Liver (tissue), 9 donors: ENCODE measurements around the gene BST1. TPM values are rescaled to one million over a fixed set of nuclear protein-coding genes. Genes with fewer than 3 reads are reported as not detected.

Source experiments
- DNase-seq: peaks from one replicate; pipeline ENCODE4 v3.0.0-alpha.2; 2017; ENCODE audit warnings: low spot score
- H3K27ac ChIP-seq, 2 donors: one replicate each; pipeline ENCODE4 v1.7.0; 2013; ENCODE audit warnings: inconsistent platforms in 2 of 2, low read length in 2 of 2, control low read depth in 1 of 2, low read depth in 1 of 2, mild to moderate bottlenecking in 1 of 2
- H3K27me3 ChIP-seq, 4 donors: one replicate each; pipeline versions ENCODE4 v1.6.1 to v1.7.0; 2013; ENCODE audit warnings: low read length in 3 of 4, inconsistent platforms in 1 of 4, mild to moderate bottlenecking in 1 of 4, moderate library complexity in 1 of 4; ENCODE audit not compliant: control insufficient read depth in 4 of 4, insufficient read depth in 4 of 4
- H3K36me3 ChIP-seq, 4 donors: one replicate each; pipeline versions ENCODE4 v1.6.1 to v1.7.0; 2013; ENCODE audit warnings: low read length in 3 of 4, mild to moderate bottlenecking in 3 of 4, low read depth in 1 of 4, moderate library complexity in 1 of 4; ENCODE audit not compliant: control insufficient read depth in 4 of 4, insufficient read depth in 3 of 4
- H3K4me1 ChIP-seq, 4 donors: one replicate each; pipeline versions ENCODE4 v1.6.1 to v1.7.0; 2013; ENCODE audit warnings: low read length in 3 of 4, mild to moderate bottlenecking in 3 of 4, moderate library complexity in 1 of 4; ENCODE audit not compliant: control insufficient read depth in 4 of 4, insufficient read depth in 4 of 4
- H3K4me3 ChIP-seq, 3 donors: one replicate each; pipeline versions ENCODE4 v1.6.1 to v1.7.0; 2013; ENCODE audit warnings: low read length in 3 of 3, control low read depth in 1 of 3, low read depth in 1 of 3, mild to moderate bottlenecking in 1 of 3
- H3K9ac ChIP-seq, 2 donors: one replicate each; pipeline ENCODE4 v1.7.0; 2013; ENCODE audit warnings: low read length in 2 of 2, mild to moderate bottlenecking in 2 of 2, moderate library complexity in 2 of 2, control low read depth in 1 of 2, low read depth in 1 of 2
- H3K9me3 ChIP-seq, 4 donors: one replicate each; pipeline versions ENCODE4 v1.6.1 to v1.7.0; 2013; ENCODE audit warnings: low read length in 3 of 4; ENCODE audit not compliant: control insufficient read depth in 4 of 4
- FOXA1 ChIP-seq: IDR thresholded peaks from 2 replicates; pipeline ENCODE4 v1.6.1; 2016; ENCODE audit warnings: antibody characterized with exemption
- HNF4G ChIP-seq: IDR thresholded peaks from 2 replicates; pipeline ENCODE4 v1.6.1; 2016; ENCODE audit warnings: antibody characterized with exemption
- JUND ChIP-seq, 2 donors: IDR thresholded peaks; 2 replicates each; pipeline ENCODE4 v1.6.1; 2016; ENCODE audit warnings: antibody characterized with exemption in 2 of 2
- NR2F2 ChIP-seq: IDR thresholded peaks from 2 replicates; pipeline ENCODE4 v1.6.1; 2016; ENCODE audit warnings: antibody characterized with exemption
- YY1 ChIP-seq: IDR thresholded peaks from 2 replicates; pipeline ENCODE4 v1.6.1; 2016; ENCODE audit warnings: antibody characterized with exemption, mild to moderate bottlenecking
- WGBS: extraction: QIAGEN DNeasy Blood & Tissue Kit; methylation state at CpG from one replicate; pipeline ENCODE4 v1.1.7; 2013; 5-methylcytosine and 5-hydroxymethylcytosine counted together
- polyA plus RNA-seq, 2 donors: library from polyadenylated mRNA; stranded (reverse) in 1 of 2; unstranded in 1 of 2; fragments of 200-250 nt in 1 of 2; fragments of >200 nt in 1 of 2; fragmentation: Nextera tagmentation in 1 of 2; extraction: Ambion mirVana in 1 of 2; gene quantifications; one replicate each; pipeline versions ENCODE4 v1.2.1 to v1.2.3, GENCODE V29; 2013 to 2015
- total RNA-seq, 2 donors: library from RNA; depleted of rRNA; stranded (reverse); fragments of >200 nt; gene quantifications; one replicate each; pipeline ENCODE4 v1.2.3, GENCODE V29; 2014
- TF ChIP-seq, protein P1 (sequence below): fragments of 150-350 bp; IDR thresholded peaks from 2 replicates; pipeline ENCODE4 v1.5.1; 2017; ENCODE audit warnings: improper control_type of control experiment, low read depth, low read length; ENCODE audit not compliant: missing input control
- donor health status: healthy.
- donor health status: healthy.
- donor health status: healthy.
- donor health status: healthy.
- donor health status: healthy.

The BST1 gene
- total and polyA plus RNA-seq, 4 donors = 3.7 to 13.2 (median 9.9) TPM

- Histone ChIP-seq H3K27ac (no peak overlapping the region), H3K27me3 (no peaks in the 10 kb centered on the region), H3K9ac (no peak overlapping the region), H3K4me1 (peaks cover 0 to 9% (median 3%) of the 10 kb centered on the region in 4 donors), H3K9me3 (no peaks in the 10 kb centered on the region), H3K4me3 (no peak overlapping the region), H3K36me3 (no peaks in the 10 kb centered on the region)
- 81% methylated on average over 8 of the region's 8 CpGs for WGBS
- no peak for DNase-seq
- TF ChIP-seq FOXA1 (no peak), NR2F2 (no peak)
Measured at GRCh38 chr4:15714646-15715435, 12.0 kb downstream of the BST1 start.

DNA sequence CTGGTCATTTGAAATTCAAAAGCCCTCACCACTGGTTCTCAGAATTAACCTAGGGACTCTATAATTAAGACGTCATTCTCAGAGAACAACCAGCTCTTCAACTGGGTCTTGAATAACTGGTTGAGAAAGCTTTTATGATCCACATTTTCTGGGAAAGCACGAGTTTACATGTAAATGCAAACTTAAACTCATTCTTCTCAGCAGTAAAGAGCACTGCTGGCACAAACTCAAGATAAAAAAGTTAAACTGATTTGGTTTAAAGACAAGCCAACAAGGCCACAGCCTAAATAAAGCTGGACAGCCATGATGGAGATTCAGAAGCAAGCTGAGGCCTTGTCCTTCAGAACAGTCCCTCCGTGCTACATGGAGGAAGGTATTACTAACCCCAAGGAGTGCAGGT, 13.2 kb downstream of the BST1 start:
- H3K27ac ChIP-seq = no peak overlapping the region
- no peaks in the 10 kb centered on the region for H3K27me3 ChIP-seq
- H3K9me3 ChIP-seq = no peaks in the 10 kb centered on the region
- 91% methylated on average over 3 of the region's 3 CpGs for WGBS
- H3K4me3 ChIP-seq = no peak overlapping the region
- DNase-seq = no peak
- H3K36me3 ChIP-seq = no peaks in the 10 kb centered on the region
- peaks cover 0 to 9% (median 3%) of the 10 kb centered on the region in 4 donors for H3K4me1 ChIP-seq
- TF ChIP-seq HNF4G (no peak), FOXA1 (no peak), YY1 (no peak), JUND (IDR thresholded peaks at IDR 0.05) (no peak)
- TF ChIP-seq, protein P1, sequence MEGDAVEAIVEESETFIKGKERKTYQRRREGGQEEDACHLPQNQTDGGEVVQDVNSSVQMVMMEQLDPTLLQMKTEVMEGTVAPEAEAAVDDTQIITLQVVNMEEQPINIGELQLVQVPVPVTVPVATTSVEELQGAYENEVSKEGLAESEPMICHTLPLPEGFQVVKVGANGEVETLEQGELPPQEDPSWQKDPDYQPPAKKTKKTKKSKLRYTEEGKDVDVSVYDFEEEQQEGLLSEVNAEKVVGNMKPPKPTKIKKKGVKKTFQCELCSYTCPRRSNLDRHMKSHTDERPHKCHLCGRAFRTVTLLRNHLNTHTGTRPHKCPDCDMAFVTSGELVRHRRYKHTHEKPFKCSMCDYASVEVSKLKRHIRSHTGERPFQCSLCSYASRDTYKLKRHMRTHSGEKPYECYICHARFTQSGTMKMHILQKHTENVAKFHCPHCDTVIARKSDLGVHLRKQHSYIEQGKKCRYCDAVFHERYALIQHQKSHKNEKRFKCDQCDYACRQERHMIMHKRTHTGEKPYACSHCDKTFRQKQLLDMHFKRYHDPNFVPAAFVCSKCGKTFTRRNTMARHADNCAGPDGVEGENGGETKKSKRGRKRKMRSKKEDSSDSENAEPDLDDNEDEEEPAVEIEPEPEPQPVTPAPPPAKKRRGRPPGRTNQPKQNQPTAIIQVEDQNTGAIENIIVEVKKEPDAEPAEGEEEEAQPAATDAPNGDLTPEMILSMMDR = no peak
- H3K9ac ChIP-seq = no peak overlapping the region

GRCh38 chr4:15717086-15717485, 14.2 kb downstream of the BST1 start:
- peaks cover 0 to 9% (median 3%) of the 10 kb centered on the region in 4 donors for H3K4me1 ChIP-seq
- no peak overlapping the region for H3K9ac ChIP-seq
- H3K4me3 ChIP-seq = no peak overlapping the region
- no peak for DNase-seq
- no peaks in the 10 kb centered on the region for H3K36me3 ChIP-seq
- no peaks in the 10 kb centered on the region for H3K9me3 ChIP-seq
- WGBS = 83% methylated on average over 6 of the region's 6 CpGs
- H3K27ac ChIP-seq = no peak overlapping the region
- no peaks in the 10 kb centered on the region for H3K27me3 ChIP-seq
- TF ChIP-seq YY1 = no peak
- TF ChIP-seq, protein P1 = no peak
